ENCODE measurements around the gene SLC41A3.
"Not testable (repeated sequence)": the region's sequence is repeated elsewhere in the genome, so short reads cannot be mapped to it uniquely, and the experiment has no call there.

SLC41A3 gene

DNA sequence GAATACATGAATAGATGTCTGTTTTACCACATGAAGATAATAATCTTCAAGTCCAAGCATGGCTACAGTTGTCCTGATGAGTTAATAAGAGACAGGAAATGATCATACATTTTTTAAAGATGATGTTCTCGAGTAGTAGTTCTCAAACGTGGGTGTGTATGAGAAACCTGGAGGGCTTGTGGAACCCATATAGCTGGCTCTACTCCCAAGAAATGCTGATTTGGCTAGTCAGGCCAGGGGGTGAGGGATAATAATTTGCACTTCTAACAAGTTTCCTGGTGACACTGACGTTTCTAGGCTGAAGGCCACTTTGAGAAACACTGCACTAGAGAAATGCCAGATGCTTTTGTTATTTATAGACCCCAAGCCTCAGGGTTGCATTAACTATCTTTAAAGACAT lies 78.0 kb downstream of the SLC41A3 start:
- no peak for DNase-seq (ENCODE audit: low read depth in 1 of 2, low spot score in 1 of 2)

DNA sequence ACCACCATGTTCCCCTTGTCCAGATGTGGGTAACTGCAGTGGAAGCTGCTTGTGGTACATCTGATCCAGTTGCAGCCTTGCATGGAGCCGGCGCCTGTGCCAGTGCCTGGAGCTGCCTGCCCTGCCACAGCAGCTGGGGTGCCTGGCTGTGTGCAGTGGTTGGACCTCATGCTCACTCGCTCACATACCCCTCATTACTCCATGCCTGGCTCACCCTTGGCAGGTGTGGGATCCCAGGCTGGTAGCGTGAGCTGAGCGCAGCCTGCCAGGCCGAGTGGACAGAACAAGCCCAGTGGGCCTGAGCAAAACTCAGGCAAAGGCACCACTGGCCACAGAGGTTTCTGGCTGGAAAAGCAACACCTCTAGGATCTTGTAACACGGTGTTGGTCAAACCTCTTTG lies 79.2 kb downstream of the SLC41A3 start:
- no peak for DNase-seq (ENCODE audit: low read depth in 1 of 2, low spot score in 1 of 2)

DNA sequence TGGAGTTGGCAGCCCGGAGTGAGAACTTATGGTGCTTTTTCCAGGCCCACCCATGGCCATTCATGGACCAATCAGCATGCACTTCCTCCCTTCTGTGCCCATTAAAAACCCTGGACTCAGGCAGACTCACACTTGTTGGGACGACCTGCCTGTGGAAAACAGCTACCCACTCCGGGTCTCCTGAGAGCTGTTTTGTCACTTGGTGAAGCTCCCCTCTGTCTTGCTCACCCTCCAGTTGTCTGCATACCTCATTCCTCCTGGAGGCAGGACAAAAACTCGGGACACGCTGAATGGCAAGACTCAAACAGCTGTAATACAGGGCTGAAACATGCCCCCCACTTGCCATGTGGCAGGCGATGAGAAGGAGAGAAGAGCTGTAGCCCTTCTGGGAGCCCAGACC lies 79.7 kb downstream of the SLC41A3 start:
- DNase-seq (ENCODE audit: low read depth in 1 of 2, low spot score in 1 of 2), result no peak

DNA sequence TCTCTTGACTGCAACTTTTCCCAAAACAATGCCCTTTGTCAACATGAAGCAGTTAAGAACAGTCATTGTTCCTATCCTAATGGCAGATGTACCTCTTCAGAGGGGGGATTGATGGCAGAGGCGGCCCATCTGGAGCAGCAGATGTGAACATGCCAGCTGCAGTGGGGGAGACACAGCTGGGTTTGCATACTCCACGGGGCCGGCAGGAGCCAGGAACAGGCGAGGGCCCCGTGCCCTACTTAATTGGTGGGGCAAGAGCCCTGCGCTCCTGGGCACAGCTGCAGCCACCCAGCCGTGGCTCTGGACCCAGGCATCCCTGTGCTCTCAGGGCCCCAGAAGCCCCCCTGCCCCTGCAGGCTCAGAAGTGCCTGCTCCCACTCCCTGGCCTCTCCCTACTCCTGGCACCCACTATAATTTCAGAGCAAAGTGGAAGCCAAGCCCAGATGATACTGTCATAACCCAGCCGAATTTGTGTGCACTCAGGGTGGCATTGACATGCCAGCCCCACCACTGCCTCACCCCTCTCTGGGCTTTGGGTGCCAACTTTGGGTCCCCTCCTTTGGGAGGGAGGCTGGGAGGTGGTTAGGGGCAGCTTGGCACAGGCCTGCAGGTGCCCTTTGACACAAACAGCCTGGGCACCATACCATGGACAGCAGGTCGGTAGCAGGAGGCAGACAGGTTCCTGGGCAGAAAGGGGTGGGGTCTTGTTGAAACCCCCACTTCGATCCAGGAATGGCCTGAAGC lies 80.3 kb downstream of the SLC41A3 start:
- DNase-seq (ENCODE audit: low read depth in 1 of 2, low spot score in 1 of 2), result no peak

DNA sequence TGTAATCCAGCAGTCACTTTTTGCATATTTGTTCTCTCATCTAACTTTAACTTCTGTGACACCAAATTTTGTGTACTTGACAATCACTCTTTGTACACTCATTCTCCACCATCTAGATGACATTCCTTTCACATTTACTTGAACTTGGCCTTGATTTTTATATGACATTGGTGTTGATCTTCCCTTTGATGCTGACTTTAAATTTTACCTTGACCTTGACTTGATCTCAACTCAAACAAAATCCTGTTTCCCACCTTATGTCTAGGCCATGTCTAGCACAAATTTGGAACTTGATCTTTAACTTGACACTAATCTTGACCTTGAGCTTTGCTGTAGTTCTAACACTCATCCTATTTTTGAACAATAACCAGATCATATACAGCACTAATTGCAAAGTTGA lies 81.7 kb downstream of the SLC41A3 start:
- no peak for DNase-seq (ENCODE audit: low read depth in 1 of 2, low spot score in 1 of 2)

DNA sequence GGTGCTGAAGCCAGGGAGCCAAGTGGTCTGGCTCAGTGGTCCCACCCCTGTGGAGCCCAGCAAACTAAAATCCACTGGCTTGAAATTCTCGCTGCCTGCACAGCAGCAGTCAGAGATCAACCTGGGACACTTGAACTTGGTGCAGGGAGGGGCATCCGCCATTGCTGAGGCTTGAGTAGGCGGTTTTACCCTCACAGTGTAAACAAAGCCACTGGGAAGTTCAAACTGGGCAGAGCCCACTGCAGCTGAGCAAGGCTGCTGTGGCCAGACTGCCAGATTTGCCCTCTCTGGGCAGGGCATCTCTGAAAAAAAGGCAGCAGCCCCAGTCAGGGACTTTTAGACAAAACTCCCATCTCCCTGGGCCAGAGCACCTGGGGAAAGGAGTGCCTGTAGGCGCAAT lies 87.2 kb downstream of the SLC41A3 start:
- DNase-seq (ENCODE audit: low read depth in 1 of 2, low spot score in 1 of 2), result not testable (repeated sequence)

DNA sequence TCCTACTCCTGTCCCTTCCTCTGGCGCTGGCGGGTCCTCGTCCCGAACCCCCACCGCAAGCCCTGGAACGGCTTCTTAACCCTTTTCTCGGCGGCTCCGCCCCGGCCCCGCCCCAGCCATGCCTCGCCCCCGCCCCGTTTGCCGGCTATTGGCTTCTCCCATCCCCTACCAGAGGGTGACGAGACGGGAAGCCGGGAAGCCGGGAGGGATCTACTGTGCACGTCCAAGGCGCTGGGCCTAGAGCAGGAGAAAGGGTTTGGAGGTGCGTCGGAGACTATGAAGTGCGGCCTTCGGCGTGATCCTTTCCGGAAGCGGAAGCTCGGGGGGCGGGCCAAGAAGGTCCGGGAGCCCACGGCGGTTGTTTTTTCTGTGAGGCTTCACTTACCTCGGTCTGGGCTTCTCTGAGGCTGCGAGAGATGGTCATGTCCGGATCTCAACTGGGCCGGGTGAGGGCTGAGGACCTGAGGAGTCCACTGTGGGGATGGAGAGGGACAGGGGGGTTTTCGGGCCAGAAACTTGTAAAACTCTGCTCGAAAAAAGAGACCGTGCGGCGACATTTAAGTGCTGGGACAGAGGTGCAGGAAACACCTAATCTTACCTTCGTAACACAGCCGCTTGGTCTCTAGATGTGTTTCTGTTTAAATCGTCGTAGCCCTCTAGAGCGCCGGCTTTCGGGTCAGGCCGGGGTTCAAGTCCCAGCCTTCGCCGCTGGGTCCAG lies 93.5 kb downstream of the SLC41A3 start:
- DNase-seq (ENCODE audit: low read depth in 1 of 2, low spot score in 1 of 2), result peak; percentile 16 to 62

DNA sequence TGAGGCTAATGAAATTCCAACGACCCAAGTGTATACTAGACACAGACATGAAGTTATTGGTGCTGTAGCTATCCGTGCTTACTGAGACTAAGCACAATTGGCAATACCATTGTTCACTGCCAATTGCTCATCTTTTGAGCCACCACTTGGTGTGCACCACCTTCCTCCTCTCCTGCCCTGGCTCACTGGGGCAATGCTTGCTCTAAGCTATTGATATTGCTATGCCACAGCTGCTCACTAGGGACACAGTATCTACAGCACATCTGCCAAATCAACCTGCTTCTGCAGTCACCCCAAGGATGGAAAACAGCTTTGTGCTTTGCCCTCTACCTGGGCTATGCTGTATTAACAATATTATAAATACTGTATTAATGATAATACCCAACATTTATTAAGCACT lies 99.0 kb downstream of the SLC41A3 start:
- DNase-seq (ENCODE audit: low read depth in 1 of 2, low spot score in 1 of 2), result not testable (repeated sequence)

DNA sequence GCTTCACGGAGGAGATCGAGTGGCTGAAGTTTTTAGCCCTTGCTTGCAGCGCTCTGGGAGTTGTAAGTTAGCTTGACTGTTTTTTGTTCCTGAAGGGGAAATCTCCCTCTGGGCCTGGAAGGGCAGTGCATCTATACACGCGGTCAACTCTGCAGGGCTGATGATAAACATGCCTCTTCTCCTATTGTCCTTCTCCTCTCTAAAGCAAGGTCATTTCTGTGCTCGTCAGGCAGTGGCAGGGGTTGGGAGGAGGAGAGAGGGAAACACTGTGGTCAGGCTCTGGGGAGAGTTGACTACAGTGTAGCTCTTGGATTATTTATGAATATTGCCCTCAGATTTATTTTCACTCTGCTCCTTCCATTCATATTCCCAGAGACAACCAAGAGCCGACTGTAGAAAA lies 106.8 kb downstream of the SLC41A3 start:
- not testable (repeated sequence) for DNase-seq (ENCODE audit: low read depth in 1 of 2, low spot score in 1 of 2)

DNA sequence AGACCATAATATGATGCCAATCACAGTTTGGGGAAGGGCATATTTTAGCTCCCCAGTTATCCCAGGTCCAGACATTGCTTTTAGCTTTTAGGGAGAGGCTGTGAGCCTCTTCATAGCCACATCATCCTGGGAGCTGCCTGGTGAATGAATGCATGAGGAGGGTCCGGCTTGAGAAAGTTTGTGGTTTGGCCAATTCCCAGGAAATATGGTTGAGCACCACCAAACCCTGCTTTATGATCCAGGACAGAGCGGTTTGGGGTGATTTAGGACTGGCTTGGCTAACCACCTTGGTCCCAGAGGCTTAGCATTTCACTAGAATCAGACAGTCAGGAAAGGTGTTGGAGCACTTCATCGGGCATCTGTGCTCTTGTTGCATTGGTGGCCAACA lies 107.9 kb downstream of the SLC41A3 start:
- not testable (repeated sequence) for DNase-seq (ENCODE audit: low read depth in 1 of 2, low spot score in 1 of 2)

DNA sequence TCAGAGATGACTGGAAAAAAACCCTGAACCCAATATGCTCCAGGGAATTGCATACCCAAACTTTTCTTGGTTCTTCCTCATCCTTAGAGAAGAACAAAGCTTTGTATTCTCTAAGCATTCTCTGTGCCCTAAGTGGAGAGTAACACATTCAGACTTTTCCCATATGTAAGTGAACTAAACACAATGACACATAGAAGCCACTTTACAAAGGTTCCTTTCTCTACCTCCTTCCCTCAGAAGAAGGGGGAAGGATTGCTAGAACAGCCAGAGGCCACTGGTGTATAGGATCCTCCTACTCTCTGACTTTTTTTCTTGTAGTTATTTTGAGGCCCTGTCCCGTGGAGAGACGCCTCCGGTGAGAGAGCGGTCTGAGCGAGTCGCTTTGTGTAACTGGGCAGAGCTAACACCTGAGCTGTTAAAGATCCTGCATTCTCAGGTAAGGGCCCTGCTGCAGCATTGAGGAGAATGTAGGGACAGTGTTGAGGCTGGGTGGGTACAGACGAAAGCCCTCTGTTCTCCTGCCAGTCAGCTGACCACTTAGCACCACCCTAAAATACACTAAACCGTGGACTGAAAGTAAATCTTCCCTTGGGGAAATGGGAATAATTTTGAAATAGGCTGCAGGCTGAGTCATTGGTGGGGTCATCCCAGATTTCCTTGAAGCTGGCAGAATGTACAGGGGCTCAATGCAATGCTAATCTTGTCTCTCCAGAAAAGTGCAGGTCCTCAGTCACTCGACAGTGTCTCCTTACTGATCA lies 108.5 kb downstream of the SLC41A3 start:
- DNase-seq (ENCODE audit: low read depth in 1 of 2, low spot score in 1 of 2), result not testable (repeated sequence)

DNA sequence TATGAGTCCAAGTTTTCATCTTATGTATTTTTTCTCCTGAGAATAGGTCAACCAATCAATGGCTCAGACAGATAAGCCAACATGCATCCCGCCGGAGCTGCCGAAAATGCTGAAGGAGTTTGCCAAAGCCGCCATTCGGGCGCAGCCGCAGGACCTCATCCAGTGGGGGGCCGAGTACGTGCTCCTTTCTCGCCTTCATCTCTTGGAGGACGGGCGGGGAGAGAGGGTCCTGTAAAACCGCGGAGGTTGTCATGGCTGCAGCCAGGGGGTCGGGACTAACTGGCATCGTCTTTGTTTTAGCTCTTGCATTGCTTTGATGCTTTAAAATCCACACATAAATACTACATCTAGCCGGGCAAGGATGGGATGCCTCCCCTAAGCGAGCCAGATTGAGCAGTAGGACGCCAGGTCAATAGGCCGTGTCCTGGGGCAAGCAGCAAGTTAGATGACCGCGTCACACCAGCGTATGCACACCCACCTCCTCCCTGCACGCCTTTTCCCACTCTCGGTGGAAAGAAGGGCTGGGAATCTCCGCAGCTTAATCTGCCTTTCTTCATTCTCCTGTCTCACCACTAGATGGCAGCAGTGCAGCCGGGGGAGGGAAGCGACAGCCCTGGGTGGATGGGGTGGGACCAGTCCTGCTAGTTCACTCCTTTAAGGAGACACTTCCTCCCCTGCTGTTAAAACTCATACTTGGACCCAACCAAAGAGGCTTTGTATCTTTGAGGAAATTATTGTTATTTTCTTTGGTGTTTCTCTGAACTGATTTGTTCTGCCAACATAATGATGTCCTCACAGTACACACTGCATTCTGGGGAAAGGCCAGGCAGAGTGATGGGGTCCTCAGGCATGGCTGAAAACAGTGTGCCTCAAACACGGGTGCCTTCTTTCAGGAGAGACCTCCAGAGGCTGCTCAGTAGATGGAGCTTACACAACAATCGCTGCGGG lies 111.7 kb downstream of the SLC41A3 start:
- DNase-seq (ENCODE audit: low read depth in 1 of 2, low spot score in 1 of 2), result not testable (repeated sequence)

DNA sequence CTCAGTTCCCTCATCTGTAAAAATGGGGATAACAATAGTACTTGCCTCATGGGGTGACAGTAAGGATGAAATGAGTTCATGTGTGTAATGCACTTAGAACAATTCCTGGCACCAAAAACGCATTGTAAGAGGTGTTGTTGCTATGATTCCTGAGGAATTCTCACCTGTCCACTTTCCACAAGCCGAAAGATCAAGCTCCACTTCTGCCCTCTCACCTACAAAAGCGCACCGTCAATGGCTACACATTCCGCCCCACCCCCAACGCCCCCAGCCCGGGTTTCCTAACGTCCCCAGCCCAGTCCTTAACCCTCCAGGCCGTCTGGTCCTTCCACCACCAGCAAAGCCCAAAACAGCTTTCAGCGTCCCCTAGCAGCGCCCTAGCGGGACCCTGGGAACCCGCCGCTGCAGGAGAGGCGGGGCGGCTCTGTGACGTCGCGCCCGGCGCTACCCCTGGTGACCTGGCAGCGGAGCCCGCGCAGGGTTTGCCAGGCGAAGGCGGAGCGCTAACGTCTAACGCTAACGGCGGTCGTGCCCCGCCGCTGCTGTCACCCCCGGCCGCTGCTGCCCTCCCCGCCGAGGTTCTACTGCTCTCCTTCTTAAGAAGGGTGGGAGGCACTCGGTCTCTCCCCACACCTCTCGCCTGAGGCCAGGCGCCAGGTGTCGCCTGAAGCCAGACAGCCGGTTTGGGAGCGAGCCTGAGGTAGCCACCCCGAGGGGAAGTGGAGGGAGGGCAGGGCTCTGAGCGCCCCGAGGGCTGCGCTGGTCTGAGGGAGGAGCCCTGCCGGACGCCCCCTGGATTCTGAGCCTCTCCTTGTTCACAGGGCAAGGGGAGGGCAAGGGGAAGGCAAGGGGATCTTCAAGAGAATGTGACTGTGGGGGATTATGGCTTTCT lies 115.0 kb downstream of the SLC41A3 start, which contains the start of gene ROPN1B:
Gene ROPN1B, plus strand, starts transcription at position 478 of the 892 bp plus-strand sequence. CDS start 2,877 bp downstream, outside the sequence.
- DNase-seq (ENCODE audit: low read depth in 1 of 2, low spot score in 1 of 2), result not testable (repeated sequence)

DNA sequence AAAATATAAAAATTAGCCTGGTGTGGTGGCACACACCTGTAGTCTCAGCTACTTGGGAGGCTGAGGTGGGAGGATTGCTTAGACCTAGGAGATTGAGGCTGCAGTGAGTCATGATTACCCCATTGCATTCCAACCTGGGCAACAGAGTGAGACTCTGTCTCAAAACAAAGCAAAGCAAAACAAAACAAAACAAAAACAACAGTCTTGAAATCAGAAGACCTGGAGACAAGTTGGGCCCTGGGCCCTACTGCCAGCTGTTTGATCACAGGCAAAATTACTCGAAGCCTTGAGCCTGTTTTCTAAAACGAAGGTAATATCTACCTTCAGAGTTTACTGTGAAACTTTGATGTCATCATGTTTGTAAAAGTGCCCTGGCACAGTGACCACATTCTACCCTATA lies 115.8 kb downstream of the SLC41A3 start:
- not testable (repeated sequence) for DNase-seq (ENCODE audit: low read depth in 1 of 2, low spot score in 1 of 2)

DNA sequence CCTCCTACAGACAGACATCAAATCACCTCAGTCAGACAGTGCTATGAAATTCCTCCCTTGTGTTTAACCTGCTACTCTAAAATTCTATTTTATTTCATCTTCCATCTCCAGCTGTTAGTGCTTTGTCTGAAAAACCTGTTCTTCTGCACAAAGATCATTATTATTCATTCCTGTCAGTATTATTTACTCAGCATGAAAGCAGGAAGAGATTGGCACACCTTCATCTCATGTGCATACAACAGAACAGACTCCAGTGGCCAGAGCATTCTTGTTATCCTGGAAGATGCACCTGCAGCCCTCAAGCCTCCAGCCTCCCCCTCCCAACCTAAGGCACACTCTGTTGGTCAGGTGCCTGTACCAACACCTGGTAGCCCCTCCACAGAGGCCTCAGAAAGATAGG lies 116.8 kb downstream of the SLC41A3 start:
- no peak for DNase-seq (ENCODE audit: low read depth in 1 of 2, low spot score in 1 of 2)

DNA sequence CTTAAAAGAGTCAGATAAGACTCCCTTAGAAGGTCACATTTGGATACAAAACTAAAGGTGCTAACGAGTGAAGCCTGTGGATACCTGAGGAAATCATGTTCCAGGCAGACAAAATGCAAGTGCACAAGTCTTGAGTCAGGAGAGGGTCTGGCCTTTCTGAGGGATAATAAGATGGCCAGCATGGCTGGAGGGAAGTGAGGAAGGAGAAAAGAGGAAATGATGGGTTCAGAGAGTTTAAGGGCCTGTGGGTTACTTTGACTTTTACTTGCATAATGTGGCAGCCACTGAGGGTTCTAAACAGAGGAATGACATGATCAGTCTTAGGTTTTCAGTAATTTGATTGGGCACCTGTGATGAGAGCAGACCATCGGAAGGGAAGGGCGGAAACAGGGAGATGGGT lies 118.4 kb downstream of the SLC41A3 start:
- DNase-seq (ENCODE audit: low read depth in 1 of 2, low spot score in 1 of 2), result no peak

DNA sequence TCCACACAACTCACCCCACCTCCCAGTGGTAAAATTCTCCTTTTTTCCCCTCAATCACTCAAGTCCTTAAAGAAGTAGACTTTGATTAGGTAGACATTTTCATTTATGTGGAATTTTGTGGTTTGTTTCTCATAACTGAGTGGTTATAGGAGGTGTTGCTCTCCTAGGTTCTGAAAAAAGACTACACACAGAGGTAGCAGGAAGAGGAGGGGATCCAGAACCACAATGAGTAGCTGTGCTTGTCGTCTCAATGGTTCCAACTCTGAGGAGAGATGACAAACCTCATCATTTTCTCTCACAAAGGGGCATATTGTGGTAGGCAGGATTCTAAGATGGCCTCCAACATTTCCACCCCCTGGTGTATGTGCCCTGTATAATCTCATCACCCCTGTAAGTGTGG lies 120.1 kb downstream of the SLC41A3 start:
- not testable (repeated sequence) for DNase-seq (ENCODE audit: low read depth in 1 of 2, low spot score in 1 of 2)

DNA sequence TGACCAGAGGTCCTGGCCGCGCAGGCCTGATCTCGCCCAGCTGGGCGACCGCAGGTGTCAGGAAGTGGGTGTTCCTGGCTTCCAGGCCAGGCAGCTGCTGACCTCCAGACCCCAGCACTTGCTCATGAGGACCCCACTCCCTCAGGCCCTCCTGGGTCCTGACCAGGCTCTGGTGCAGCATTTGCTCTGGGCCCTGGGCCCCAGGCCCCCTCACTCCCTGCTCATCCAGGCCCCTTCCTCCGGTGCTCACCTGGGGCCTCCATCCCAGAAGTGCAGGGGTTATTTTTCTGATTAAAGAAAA lies 122.7 kb downstream of the SLC41A3 start:
- no peak for DNase-seq (ENCODE audit: low read depth in 1 of 2, low spot score in 1 of 2)

DNA sequence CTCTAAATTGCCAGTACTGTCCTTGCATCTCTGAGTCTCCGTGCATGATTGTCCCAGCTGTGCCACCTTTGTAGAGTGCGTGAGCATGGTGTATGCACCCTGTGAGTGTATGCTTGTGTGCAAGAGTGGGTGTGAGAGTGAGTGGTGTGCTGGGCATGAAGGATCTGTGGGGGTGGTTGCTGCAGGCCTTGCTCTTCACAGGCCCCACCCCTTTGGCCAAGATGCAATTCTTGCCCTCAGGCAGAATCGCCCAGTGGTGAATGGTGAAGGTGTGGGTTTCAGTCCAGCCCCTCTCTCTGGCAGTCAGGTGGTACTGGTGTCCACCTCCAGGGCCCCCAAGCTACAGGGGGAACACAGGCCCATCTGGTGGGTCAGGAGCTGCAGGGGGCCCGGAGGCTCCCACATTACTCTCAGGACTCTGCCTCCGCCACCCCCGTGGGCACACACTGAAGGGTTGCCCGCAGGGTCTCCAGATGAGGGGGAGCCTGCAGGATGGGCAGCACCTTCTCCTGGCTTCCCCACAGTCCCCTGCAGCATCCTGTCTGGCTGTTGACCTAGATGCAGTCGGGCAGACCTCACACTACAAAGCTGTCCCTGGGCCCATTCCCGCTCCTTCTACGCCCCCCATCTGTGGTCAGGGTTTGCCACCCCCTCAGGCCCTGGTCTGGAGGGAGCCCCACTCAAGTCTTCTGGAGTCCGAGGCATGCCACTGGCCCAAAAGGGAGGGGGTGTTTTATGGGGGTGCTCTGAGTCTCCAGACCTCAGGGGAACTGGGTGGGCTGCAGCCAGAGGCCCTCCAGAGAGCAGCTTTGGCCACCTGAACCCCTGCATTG lies 123.3 kb downstream of the SLC41A3 start:
- no peak for DNase-seq (ENCODE audit: low read depth in 1 of 2, low spot score in 1 of 2)
